NOMO-1 treated with DMSO at 0.1 percent for 48 hours (cell line): ENCODE results near the gene PTP4A2.

Experiments
- DNase-seq: peaks from one replicate; lab custom pipeline; 2025; ENCODE audit not compliant: unreplicated experiment; lab: John Stamatoyannopoulos, UW

Gene PTP4A2

GRCh38 chr1:31938184-31938975 is at the start of gene PTP4A2:
Gene PTP4A2, minus strand, starts transcription at chr1:31938368. Its CDS starts 19,303 bp downstream, at chr1:31919065.
- peak; percentile 94 for DNase-seq

- DNase-seq = no peak
Observed at GRCh38 chr1:31987135-31987619, 49.0 kb upstream of the PTP4A2 start.

GRCh38 chr1:31985430-31985829 is 47.3 kb upstream of the PTP4A2 start:
- peak; percentile 29 for DNase-seq

GRCh38 chr1:31984419-31985347 is 46.5 kb upstream of the PTP4A2 start:
- no peak for DNase-seq

GRCh38 chr1:31981972-31982371 is 43.8 kb upstream of the PTP4A2 start:
- DNase-seq = peak; percentile 5

- DNase-seq = no peak
Observed at GRCh38 chr1:31981456-31981839, 43.3 kb upstream of the PTP4A2 start.

GRCh38 chr1:31980835-31981455 is 42.8 kb upstream of the PTP4A2 start:
- DNase-seq = peak; percentile 14

GRCh38 chr1:31978843-31979400 is 40.8 kb upstream of the PTP4A2 start:
- DNase-seq = no peak

- DNase-seq = peak; percentile 13
Observed at GRCh38 chr1:31977385-31978131, 39.4 kb upstream of the PTP4A2 start.

- DNase-seq = no peak
Observed at GRCh38 chr1:31976401-31976800, 38.2 kb upstream of the PTP4A2 start.

GRCh38 chr1:31970873-31971272 is 32.7 kb upstream of the PTP4A2 start:
- DNase-seq = no peak

- peak; percentile 64 for DNase-seq
Observed at GRCh38 chr1:31961536-31961935, 23.4 kb upstream of the PTP4A2 start.

- DNase-seq = no peak
Observed at GRCh38 chr1:31959521-31960340, 21.6 kb upstream of the PTP4A2 start.

- peak; percentile 74 for DNase-seq
Observed at GRCh38 chr1:31957701-31958674, 19.8 kb upstream of the PTP4A2 start.

GRCh38 chr1:31955917-31956736 is 18.0 kb upstream of the PTP4A2 start:
- peak; percentile 96 for DNase-seq

- peak; percentile 73 for DNase-seq
Observed at GRCh38 chr1:31954607-31955283, 16.6 kb upstream of the PTP4A2 start.

- no peak for DNase-seq
Observed at GRCh38 chr1:31952825-31953220, 14.7 kb upstream of the PTP4A2 start.
